ENCODE measurements around the gene SIVA1.

DNA sequence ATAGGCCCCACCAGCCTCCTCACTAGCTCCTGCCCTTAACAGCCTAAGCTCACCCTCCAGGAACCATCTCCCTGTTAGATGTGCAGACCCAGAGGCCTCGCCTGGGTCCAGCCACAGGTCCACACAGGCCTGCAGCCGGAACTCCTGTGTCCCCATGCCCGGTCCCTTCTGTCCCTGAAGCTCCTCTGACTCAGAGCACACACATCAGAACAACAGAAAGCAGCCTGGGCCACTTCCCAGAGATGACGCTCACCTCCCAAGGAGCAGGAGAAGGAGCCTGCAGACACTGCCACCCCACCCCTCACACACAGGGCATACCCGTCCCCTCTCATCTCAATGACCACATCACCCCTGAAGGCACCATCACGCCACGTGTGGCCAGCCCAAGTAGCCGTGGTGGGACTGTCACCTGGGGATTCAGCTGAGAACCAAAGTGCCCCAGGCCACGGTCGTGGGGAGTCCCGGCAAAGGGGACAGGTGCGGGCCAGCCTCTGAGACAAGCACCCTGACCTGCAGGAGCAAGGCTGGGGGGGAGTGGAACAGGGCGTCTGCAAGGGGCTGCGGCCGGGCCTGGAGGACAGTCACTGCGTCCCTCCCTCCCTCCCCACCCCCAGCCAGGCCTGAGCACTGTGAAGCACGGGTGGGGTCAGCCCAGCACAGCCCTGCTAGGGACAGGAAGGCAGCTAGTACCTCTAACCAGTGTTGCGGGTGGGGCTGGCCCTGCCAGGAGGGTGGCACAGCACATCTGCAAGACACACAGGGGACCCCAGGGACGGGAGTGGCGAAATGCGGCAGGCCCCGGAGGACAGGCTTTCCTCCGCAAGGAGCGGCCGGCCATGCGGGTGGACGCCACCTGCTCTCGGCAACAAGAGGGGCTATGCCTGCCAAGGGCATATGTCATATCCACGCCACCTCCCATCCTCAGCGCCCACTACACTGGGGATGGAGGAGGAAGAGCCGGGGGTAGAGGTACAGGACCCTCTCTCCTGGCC lies 37.1 kb downstream of the SIVA1 start:
- TF ChIP-seq, protein P1, sequence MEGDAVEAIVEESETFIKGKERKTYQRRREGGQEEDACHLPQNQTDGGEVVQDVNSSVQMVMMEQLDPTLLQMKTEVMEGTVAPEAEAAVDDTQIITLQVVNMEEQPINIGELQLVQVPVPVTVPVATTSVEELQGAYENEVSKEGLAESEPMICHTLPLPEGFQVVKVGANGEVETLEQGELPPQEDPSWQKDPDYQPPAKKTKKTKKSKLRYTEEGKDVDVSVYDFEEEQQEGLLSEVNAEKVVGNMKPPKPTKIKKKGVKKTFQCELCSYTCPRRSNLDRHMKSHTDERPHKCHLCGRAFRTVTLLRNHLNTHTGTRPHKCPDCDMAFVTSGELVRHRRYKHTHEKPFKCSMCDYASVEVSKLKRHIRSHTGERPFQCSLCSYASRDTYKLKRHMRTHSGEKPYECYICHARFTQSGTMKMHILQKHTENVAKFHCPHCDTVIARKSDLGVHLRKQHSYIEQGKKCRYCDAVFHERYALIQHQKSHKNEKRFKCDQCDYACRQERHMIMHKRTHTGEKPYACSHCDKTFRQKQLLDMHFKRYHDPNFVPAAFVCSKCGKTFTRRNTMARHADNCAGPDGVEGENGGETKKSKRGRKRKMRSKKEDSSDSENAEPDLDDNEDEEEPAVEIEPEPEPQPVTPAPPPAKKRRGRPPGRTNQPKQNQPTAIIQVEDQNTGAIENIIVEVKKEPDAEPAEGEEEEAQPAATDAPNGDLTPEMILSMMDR (conservative IDR thresholded peaks at IDR 0.05; ENCODE audit: low read length) = no peak
- TF ChIP-seq EZH2phosphoT487 (IDR thresholded peaks at IDR 0.05; ENCODE audit: borderline replicate concordance) = no peak
